Natural killer cell treated with Interleukin-12 subunit alpha and Interleukin-12 subunit beta and Interleukin-15 and Interleukin-18, amount 100 ng/mL, for 72 hours (primary cell): ENCODE data around the gene PHTF2. TPM values are rescaled to one million over a fixed set of nuclear protein-coding genes. Genes with fewer than 3 reads are reported as not detected.
"Not testable (repeated sequence)": the region's sequence is repeated elsewhere in the genome, so short reads cannot be mapped to it uniquely, and the experiment has no call there.

ENCODE experiments used
- ATAC-seq, 2 donors: fragments of 150-1000 bp; cut with Tn5 transposase in 1 of 2; sonication (Bioruptor Pico), chemical (Tn5 transposase) in 1 of 2; 2 replicates each; pipeline ENCODE4 v1.10.0; 2021
- DNase-seq: peaks from one replicate; pipeline ENCODE4 v3.0.0; 2022; ENCODE audit warnings: low spot score
- H3K27ac Mint-ChIP-seq, 2 donors: 1 replicate in 1 of 2; 2 replicates in 1 of 2; pipeline ENCODE4 v1.8.0; 2022; ENCODE audit warnings: mixed read lengths in 2 of 2, mild to moderate bottlenecking in 1 of 2, moderate library complexity in 1 of 2
- H3K27me3 Mint-ChIP-seq, 2 donors: 1 replicate in 1 of 2; 2 replicates in 1 of 2; pipeline ENCODE4 v1.8.0; 2022; ENCODE audit warnings: mixed read lengths in 2 of 2
- H3K36me3 Mint-ChIP-seq: one replicate; pipeline ENCODE4 v1.8.0; 2022; ENCODE audit warnings: mixed read lengths
- H3K4me1 Mint-ChIP-seq, 2 donors: 1 replicate in 1 of 2; 2 replicates in 1 of 2; pipeline ENCODE4 v1.8.0; 2022; ENCODE audit warnings: low read depth in 2 of 2, mixed read lengths in 2 of 2, mild to moderate bottlenecking in 1 of 2
- H3K4me3 Mint-ChIP-seq: one replicate; pipeline ENCODE4 v1.8.0; 2022; ENCODE audit warnings: mixed read lengths
- H3K9me3 Mint-ChIP-seq: 2 replicates; pipeline ENCODE4 v1.8.0; 2022; ENCODE audit warnings: mixed read lengths
- total RNA-seq, 2 donors: library from RNA; stranded (reverse); gene quantifications; one replicate each; pipeline ENCODE4 v1.2.3, GENCODE V29; 2022

PHTF2 gene
- total RNA-seq, 2 donors from 2014 or later, result 21.8 to 33.7 TPM

- Mint-ChIP-seq H3K27me3 (no peaks in the 10 kb centered on the region), H3K36me3 (no peaks in the 10 kb centered on the region), H3K27ac (no peak overlapping the region), H3K4me3 (no peak overlapping the region), H3K4me1 (peaks cover 14 to 21% of the 10 kb centered on the region in 2 donors), H3K9me3 (no peaks in the 10 kb centered on the region)
- ATAC-seq, result no peak
- DNase-seq, result no peak
Observed at GRCh38 chr7:77859343-77859742, 60.8 kb downstream of the PHTF2 start.

GRCh38 chr7:77862691-77863090, 64.1 kb downstream of the PHTF2 start:
- Mint-ChIP-seq H3K4me3 (no peak overlapping the region), H3K4me1 (peaks cover 11 to 20% of the 10 kb centered on the region in 2 donors), H3K36me3 (no peaks in the 10 kb centered on the region), H3K27ac (no peak overlapping the region), H3K9me3 (no peaks in the 10 kb centered on the region), H3K27me3 (no peaks in the 10 kb centered on the region)
- ATAC-seq (no peak), DNase-seq (no peak)

GRCh38 chr7:77863860-77864259, 65.3 kb downstream of the PHTF2 start:
- H3K36me3 Mint-ChIP-seq, result no peaks in the 10 kb centered on the region
- H3K27me3 Mint-ChIP-seq, result no peaks in the 10 kb centered on the region
- H3K4me3 Mint-ChIP-seq, result no peak overlapping the region
- H3K27ac Mint-ChIP-seq, result no peak overlapping the region
- peaks cover 8 to 11% of the 10 kb centered on the region in 2 donors for H3K4me1 Mint-ChIP-seq
- DNase-seq (no peak), ATAC-seq (no peak)
- no peaks in the 10 kb centered on the region for H3K9me3 Mint-ChIP-seq

- ATAC-seq (no peak), DNase-seq (no peak)
- Mint-ChIP-seq H3K27ac (no peak overlapping the region), H3K27me3 (no peaks in the 10 kb centered on the region), H3K9me3 (no peaks in the 10 kb centered on the region), H3K36me3 (no peaks in the 10 kb centered on the region), H3K4me3 (no peak overlapping the region), H3K4me1 (peaks cover 7 to 9% of the 10 kb centered on the region in 2 donors)
Observed at GRCh38 chr7:77866370-77866769, 67.8 kb downstream of the PHTF2 start.

GRCh38 chr7:77866786-77867536, 68.4 kb downstream of the PHTF2 start:
- Mint-ChIP-seq H3K4me3 (no peak overlapping the region), H3K9me3 (no peaks in the 10 kb centered on the region), H3K4me1 (peaks cover 7 to 9% of the 10 kb centered on the region in 2 donors), H3K36me3 (no peaks in the 10 kb centered on the region), H3K27me3 (no peaks in the 10 kb centered on the region), H3K27ac (no peak overlapping the region)
- no peak for DNase-seq
- no peak for ATAC-seq

- no peak overlapping the region for H3K27ac Mint-ChIP-seq
- ATAC-seq (no peak), DNase-seq (no peak)
- peaks cover 7 to 9% of the 10 kb centered on the region in 2 donors for H3K4me1 Mint-ChIP-seq
- H3K36me3 Mint-ChIP-seq, result no peaks in the 10 kb centered on the region
- H3K9me3 Mint-ChIP-seq, result no peaks in the 10 kb centered on the region
- H3K4me3 Mint-ChIP-seq, result no peak overlapping the region
- H3K27me3 Mint-ChIP-seq, result no peaks in the 10 kb centered on the region
Observed at GRCh38 chr7:77867537-77867865, 68.9 kb downstream of the PHTF2 start.

GRCh38 chr7:77872256-77872655, 73.7 kb downstream of the PHTF2 start:
- H3K4me3 Mint-ChIP-seq, H3K4me1 Mint-ChIP-seq, H3K9me3 Mint-ChIP-seq, H3K27me3 Mint-ChIP-seq, DNase-seq, ATAC-seq, H3K36me3 Mint-ChIP-seq, H3K27ac Mint-ChIP-seq: not testable (repeated sequence)

GRCh38 chr7:77873416-77874327, 75.1 kb downstream of the PHTF2 start:
- ATAC-seq, H3K4me3 Mint-ChIP-seq, H3K27me3 Mint-ChIP-seq, DNase-seq, H3K9me3 Mint-ChIP-seq, H3K36me3 Mint-ChIP-seq, H3K27ac Mint-ChIP-seq, H3K4me1 Mint-ChIP-seq: not testable (repeated sequence)

GRCh38 chr7:77877791-77878190, 79.2 kb downstream of the PHTF2 start:
- ATAC-seq (no peak), DNase-seq (no peak)
- no peak overlapping the region for H3K27ac Mint-ChIP-seq
- no peaks in the 10 kb centered on the region for H3K27me3 Mint-ChIP-seq
- H3K4me1 Mint-ChIP-seq, result peaks cover 10 to 11% of the 10 kb centered on the region in 2 donors
- no peak overlapping the region for H3K4me3 Mint-ChIP-seq
- no peaks in the 10 kb centered on the region for H3K9me3 Mint-ChIP-seq
- H3K36me3 Mint-ChIP-seq, result no peaks in the 10 kb centered on the region

- peaks cover 10 to 11% of the 10 kb centered on the region in 2 donors for H3K4me1 Mint-ChIP-seq
- no peak overlapping the region for H3K4me3 Mint-ChIP-seq
- H3K9me3 Mint-ChIP-seq, result no peaks in the 10 kb centered on the region
- no peaks in the 10 kb centered on the region for H3K36me3 Mint-ChIP-seq
- H3K27ac Mint-ChIP-seq, result no peak overlapping the region
- no peaks in the 10 kb centered on the region for H3K27me3 Mint-ChIP-seq
- DNase-seq (no peak), ATAC-seq (no peak)
Observed at GRCh38 chr7:77878500-77878899, 79.9 kb downstream of the PHTF2 start.

GRCh38 chr7:77879272-77879671, 80.7 kb downstream of the PHTF2 start:
- no peaks in the 10 kb centered on the region for H3K9me3 Mint-ChIP-seq
- no peaks in the 10 kb centered on the region for H3K27me3 Mint-ChIP-seq
- peaks cover 10 to 11% of the 10 kb centered on the region in 2 donors for H3K4me1 Mint-ChIP-seq
- H3K36me3 Mint-ChIP-seq, result no peaks in the 10 kb centered on the region
- H3K27ac Mint-ChIP-seq, result no peak overlapping the region
- ATAC-seq (no peak), DNase-seq (no peak)
- no peak overlapping the region for H3K4me3 Mint-ChIP-seq

GRCh38 chr7:77881871-77882270, 83.3 kb downstream of the PHTF2 start:
- H3K4me3 Mint-ChIP-seq, result no peak overlapping the region
- H3K36me3 Mint-ChIP-seq, result no peaks in the 10 kb centered on the region
- ATAC-seq, result no peak
- H3K27me3 Mint-ChIP-seq, result no peaks in the 10 kb centered on the region
- DNase-seq, result no peak
- H3K9me3 Mint-ChIP-seq, result no peaks in the 10 kb centered on the region
- H3K4me1 Mint-ChIP-seq, result peaks cover 16 to 17% of the 10 kb centered on the region in 2 donors
- H3K27ac Mint-ChIP-seq, result no peak overlapping the region

GRCh38 chr7:77885155-77885554, 86.6 kb downstream of the PHTF2 start:
- H3K9me3 Mint-ChIP-seq, result no peaks in the 10 kb centered on the region
- ATAC-seq (no peak), DNase-seq (no peak)
- H3K4me1 Mint-ChIP-seq, result peaks cover 13 to 17% of the 10 kb centered on the region in 2 donors
- H3K36me3 Mint-ChIP-seq, result no peaks in the 10 kb centered on the region
- H3K27ac Mint-ChIP-seq, result no peak overlapping the region
- H3K4me3 Mint-ChIP-seq, result no peak overlapping the region
- no peaks in the 10 kb centered on the region for H3K27me3 Mint-ChIP-seq

GRCh38 chr7:77887567-77887966, 89.0 kb downstream of the PHTF2 start:
- H3K36me3 Mint-ChIP-seq, result no peaks in the 10 kb centered on the region
- H3K27ac Mint-ChIP-seq, result no peak overlapping the region
- peaks cover 7 to 9% of the 10 kb centered on the region in 2 donors for H3K4me1 Mint-ChIP-seq
- DNase-seq (no peak), ATAC-seq (no peak)
- H3K4me3 Mint-ChIP-seq, result no peak overlapping the region
- no peaks in the 10 kb centered on the region for H3K27me3 Mint-ChIP-seq
- H3K9me3 Mint-ChIP-seq, result no peaks in the 10 kb centered on the region
